HG03097 (cell line): ENCODE data around the gene GALNT8.
"Not testable (repeated sequence)": the region's sequence is repeated elsewhere in the genome, so short reads cannot be mapped to it uniquely, and the experiment has no call there.

ENCODE experiments used
- ATAC-seq: cut with Tn5 transposase; IDR thresholded peaks from one replicate; pipeline ENCODE4 v1.9.1; 2021; ENCODE audit not compliant: unreplicated experiment, low FRiP score

Gene GALNT8

DNA sequence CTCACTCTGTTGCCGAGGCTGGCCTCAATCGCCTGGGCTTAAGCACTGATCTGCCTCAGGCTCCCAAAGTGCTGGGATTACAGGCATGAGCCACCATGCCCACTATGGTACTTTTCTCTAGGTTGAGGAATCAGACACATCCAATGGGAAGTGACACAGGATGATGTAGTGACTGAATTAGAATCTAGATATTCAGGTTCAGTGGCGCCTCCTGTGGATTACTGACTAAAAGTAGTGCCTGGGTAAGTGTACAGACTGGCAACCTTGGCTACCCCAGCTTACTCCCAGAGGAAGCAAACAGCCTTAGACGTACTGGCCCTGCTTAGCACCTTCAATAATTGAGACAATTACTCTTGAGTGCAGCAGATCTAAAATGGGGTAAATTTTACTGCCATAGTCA is 22.8 kb downstream of the GALNT8 start:
- ATAC-seq: no peak

DNA sequence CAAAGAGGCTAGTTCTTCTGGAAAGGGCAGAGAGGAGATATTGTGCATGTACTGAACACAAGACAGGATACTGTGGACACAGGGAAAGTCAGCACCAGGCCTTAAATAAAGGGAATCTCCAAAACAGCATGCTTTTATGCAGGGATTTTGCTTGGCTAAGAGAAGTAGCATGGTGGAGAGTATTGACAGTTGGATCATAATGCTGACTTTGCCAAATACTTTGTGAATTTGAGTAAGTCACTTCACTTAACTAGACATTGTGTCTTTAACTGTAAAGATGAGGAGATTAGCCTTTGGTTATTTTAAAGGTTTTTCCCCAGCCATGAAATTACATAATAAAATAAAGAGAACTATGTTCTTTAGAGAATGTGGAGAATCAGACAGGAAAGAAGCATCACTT is 24.5 kb downstream of the GALNT8 start:
- ATAC-seq: no peak

DNA sequence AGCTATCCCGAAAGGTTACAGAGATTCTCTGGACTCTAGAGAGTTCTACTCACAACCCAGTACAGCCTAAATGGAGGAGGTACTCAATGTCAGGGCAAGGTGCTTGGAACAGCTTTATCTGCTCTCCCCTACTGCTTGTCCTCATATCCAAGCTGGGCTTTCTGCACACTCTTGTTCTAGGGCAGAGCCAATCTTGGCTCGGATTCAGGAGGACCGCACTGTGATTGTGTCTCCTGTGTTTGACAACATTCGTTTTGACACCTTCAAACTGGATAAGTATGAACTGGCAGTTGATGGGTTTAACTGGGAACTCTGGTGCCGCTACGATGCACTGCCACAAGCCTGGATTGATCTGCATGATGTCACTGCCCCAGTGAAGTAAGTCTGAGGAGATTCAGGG is 25.0 kb downstream of the GALNT8 start:
- no peak for ATAC-seq

DNA sequence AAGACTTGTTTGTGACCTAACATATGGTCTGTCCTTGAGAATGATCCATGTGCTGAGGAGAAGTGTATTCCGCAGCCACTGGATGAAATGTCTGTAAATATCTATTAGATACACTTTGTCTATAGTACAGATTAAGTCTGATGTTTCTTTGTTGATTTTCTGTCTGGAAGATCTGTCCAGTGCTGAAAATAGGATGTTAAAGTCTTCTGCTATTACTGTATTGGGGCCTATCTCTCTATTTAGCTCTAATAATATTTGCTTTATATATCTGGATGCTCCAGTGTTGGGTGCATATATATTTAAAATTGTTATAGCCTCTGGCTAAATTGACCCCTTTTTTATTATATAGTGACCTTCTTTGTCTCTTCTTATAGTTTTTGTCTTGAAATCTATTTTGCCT is 31.5 kb downstream of the GALNT8 start:
- ATAC-seq: not testable (repeated sequence)

DNA sequence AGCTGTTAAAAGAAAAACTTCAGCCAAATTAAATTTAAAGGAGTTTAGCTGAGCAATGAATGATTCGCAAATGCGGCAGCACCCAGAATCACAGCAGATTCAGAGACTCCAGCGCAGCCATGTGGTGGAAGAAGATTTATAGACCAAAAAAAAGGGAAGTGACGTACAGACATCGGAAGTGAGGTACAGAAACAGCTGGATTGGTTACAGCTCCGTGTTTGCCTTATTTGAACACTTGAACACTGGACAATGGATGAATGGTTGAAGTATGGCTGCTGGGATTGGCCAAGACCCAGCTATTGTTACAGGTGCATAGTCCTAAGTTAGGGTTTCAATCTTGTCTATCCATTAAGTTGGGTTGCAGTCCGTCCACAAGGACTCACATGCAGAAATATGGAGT is 42.6 kb downstream of the GALNT8 start:
- no peak for ATAC-seq

DNA sequence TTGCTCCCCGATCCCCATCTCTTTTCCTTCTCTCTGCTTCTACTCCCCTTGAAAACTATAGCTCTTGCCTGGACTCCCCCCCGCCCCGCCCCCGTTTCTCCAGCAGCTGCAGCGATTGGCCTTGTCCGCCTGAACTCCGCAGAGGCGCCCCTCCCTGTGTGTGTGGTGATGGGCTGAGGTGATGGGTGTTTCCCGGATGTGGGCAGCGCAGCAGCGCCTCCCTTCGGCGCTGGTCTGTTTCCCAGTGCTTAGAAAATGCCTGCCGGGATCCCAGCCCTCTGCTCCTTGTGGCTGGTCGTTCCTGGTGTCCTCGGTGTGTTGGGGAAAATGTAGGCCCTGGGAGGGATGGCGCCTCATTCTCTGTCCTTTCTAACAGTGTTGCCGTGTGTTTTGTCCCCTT is 43.3 kb downstream of the GALNT8 start:
- ATAC-seq: no peak

DNA sequence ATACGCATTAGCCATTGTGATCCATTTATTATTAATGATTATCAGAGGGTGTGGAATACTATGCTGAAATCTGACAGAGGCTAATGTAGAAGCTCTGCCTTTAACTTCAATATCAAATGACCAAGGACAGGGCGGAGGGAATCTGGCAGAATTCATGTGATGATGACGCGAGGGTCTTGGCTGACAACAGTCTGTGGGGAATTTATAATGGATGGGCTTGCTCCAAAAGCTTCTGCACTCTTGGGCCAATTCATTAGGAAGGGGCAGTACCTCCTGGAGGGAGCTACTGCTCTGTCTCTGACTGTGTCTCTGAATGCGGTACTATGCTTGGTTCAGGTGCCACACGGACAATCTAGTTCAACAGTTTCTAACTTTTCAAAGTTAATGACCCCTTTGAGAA is 46.2 kb downstream of the GALNT8 start:
- ATAC-seq: no peak

DNA sequence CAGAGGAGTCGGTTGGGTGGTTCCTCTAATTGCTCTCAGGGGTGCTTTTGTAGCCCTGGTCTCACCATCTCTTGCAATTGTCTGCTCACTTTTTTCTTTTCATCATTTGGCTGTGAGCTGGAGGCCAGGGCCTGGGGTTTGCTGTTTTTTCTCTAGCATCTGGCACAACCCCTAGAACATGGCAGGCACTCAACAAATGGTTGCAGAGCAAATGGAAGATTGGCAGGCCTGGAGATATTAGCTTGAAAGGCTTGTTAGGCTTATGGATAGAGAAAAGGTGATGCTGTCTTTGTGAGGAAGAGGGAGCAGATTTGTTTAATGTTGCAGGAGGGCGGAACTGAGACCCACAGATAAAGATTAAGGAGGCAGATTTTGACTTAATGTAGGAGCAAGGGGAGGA is 47.0 kb downstream of the GALNT8 start:
- ATAC-seq: no peak

DNA sequence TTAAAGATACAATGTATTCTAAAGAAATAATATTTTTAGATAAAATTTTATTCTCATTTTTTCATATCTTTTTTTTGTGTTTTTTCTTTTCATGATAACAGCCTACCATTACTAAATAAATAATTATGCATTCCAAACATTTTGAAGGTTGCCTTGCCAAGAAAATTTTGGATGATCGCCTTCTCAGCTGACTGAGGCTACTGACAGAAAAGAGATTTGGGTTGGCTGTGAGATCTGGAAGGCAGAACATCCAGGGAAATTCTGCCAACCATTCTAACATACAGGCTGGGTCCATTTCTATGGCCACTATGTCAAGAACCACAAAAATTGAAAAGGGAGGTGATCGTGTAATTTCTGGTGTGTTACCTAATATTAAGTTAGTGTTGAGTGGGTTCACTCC is 48.1 kb downstream of the GALNT8 start:
- no peak for ATAC-seq

DNA sequence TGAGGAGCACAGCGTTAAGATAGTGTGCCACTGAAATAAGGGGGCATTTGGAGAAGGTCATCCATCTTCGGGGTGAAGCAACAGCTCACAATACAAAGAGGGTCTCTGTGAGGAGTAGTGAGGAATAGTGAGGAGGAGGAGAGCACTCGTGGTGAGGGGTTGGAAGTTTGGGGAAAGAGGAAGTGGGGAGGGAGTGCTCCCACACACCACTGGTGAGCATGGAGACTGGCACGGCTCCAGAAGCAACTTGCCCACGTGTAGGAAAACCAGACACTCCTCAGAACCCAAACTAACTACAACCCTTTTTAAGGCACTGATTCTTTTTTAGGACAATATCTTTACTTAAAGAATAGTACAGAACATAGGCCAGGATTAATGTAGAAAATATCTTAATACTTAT is 48.9 kb downstream of the GALNT8 start:
- no peak for ATAC-seq

DNA sequence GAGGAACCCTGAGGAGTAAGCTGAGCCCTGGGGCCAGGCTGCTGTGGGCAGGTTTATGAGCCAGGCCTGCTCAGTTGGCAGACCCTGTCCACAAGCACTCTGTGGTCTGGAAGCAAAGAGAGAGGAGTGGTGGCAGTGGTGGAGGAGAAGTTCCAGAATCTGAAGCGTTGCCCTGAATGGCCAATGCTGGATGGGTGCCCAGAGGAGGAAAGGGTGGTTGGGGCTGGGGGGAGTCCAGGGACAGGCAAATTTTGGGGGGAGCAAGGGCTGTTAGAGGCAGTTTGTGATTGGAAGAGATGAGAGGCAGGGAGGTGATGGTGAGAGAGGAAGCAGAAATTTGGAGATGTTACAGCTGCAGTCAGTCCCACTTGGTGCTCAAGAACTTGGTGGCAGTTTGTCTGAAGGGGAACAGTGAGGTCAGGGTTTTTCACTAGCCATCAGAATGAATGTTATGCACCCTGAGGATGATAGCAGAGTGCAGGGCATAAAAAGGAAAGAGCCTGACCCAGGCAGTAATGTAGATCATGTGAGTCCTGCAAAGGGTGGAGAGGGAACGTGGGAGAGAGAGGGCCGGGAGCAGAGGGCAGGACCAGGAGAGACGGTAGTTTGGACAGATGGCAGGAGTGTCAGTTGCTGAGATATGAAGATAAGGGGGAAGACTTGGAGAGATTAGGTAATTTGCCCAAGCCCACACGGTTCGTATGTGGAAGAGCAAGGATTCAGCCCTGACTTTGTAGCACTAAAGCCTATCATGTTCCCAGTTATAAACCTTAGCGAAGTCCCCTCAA is 51.2 kb downstream of the GALNT8 start:
- ATAC-seq: no peak

DNA sequence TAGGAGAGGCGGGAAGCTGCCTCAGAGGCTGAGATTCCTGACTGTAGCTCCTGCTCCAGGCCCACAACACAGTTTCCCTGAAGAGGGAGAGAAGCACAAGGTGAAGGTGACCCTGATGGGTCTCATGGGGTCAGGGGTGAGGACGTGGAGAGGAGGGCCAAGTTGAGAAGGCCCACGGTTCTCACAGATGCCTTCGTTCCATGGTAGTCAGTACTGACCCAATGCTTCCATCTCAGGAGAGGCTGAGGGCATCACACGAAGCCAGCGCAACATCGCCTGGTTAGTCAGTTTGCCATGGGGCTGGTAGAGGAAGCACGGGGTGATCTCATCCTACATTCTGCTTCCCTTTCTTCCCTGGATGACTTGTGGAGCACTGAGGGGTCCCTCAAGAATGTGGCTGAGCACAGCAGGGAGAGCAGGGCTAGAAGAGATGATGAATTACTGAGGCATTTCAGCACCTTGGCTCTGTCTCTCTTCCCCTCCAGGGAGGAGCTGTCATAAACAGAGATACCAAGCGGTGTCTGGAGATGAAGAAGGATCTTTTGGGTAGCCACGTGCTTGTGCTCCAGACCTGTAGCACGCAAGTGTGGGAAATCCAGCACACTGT is 51.9 kb downstream of the GALNT8 start:
- no peak for ATAC-seq

DNA sequence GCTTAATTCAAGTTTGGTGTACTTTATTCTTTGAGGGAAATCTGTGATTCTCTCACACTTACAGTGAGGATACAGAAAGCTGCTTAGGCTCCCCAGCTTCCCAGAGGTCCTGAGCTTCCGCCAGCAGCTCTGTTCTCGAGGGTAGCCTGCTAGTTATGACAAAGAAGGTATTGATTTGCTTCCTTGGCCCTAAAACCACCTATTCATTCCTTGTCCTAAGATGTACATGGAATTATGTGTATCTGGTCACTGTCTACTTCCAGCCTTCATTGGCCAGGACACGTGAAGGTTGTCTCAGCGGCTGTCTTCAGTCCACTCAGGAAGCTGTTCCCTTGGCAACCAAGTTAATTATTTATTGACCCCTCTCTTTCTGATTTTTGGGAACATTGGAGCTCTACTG is 55.7 kb downstream of the GALNT8 start:
- ATAC-seq: no peak

DNA sequence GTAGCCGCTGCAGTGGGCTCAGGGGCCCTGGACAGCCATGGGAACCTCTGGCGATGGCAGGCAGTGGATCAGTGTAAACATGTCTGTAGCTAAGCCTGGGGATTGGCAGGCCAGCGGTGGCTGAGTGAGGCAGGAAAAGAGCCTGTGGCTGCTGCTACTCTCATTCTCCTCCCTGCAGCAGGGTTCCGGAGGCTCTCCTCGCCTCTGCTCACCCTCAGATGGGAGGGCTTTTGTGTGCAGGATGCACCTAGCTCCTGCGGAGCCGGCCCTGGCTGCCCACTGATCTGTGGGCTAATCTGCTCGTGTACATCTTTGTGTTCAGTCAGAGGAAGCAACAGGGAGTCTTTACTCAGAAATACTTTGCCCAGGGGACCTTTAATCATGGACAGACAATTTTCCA is 59.5 kb downstream of the GALNT8 start:
- ATAC-seq: no peak

DNA sequence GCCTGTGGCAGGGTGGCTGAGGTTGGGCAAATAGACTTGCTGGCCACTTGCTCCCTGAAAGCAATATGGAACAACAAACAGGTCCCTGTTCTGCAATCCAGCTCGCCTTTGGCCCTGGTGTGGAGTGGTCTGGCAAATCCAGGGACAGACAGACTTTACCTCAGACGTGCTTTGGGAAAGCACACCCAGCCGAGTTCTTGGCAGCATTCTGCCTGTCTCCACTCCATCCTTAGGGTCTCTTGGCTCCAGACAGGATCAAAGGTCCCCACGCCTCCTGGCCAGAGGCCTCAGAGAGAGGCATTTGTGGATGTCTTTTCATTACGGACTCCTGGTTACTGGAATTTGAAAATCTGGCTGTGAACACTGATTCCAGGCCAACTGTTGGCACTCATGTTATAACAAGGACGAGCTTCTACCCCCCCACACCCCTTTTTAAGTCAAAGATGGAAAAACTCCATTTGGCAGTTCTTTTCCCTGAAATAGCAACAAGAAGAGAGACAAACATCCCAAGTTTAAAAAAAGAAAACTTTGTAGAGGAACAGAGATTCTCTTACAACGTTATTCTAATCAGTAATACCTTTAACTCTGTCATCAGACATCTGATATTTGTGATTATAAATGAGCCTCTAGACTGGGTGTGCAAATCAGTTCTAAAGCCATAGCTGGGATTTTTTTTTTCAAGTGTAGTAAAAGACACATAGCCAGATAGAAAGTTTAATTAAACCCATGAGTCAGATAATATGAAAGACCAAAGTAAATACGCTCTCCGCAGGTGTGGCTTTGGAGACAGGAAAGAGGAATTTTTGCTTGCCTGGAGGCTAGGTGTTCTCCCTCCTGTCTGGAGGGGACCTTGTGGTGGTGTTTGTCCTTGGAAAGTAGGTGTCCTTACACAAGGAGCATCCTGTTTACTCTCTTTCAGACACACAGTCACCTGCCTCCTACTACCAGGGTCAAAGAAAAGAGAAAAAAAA is 60.7 kb downstream of the GALNT8 start:
- no peak for ATAC-seq

DNA sequence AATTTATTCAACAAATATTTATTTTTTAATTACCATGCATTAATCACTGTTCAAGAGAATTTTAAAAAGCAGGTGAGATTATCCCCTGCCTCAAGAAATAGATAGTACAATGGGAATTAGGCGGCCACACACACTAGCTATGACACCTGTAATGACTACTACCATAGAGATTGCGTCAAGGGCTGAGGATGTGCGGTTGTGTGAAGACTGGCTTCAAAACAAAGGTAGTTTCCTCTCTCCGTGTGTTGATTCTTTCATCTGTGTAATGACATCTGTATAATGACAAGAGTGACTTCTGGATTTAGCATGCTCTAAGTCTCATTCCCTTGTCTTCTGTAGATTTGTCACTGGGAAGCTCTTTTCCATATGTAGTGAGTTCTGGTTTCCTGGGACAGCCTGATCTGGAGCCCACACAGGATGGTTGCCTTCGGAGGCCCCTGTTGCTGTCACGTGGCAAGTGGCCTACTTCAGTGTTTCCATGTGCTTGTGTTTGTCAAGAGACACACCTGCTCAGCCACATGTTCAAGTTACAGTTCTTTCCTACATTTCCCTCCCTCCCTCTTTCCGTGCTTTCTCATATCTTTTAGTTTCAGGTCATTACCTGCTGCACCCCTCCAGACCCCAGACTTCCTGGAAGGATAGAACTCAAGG is 64.3 kb downstream of the GALNT8 start:
- ATAC-seq: no peak

DNA sequence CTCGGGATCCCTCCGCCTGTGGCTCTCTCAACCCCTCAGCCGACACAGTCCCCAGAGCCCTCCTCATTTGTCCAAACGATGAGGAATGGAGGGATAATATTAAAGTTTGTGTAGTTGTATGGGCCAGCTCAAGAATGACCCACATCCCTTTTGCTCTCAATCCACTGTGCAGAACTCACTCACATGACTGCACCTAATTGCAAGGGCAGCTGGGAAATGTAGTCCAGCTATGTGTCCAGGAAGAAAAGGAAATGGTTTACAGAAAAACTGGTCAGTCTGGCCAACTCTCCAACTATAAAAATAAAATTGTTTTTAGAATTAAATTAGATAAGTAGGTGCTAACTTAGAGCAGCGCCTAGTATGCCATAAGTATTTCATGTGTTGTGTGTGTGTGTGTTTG is 66.6 kb downstream of the GALNT8 start:
- ATAC-seq: no peak

DNA sequence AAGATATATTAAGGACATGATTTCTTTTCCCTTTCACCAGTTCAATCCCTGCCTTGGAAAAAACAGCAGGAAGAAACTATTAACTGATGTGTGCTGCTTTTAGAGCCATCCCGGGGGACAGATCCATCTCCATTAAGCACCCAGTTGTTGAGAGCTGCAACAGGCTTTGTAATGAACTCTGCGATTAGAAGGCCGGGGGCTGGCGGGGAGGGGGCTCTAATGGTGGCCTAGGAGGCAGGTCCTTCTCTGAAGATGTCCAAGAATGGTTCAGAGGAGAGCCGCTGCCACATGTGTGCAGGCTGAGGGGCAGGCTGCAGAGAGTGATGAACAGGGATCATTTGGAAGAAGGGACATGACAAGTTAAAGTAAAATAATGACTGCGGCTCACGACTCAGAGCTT is 67.8 kb downstream of the GALNT8 start:
- no peak for ATAC-seq

DNA sequence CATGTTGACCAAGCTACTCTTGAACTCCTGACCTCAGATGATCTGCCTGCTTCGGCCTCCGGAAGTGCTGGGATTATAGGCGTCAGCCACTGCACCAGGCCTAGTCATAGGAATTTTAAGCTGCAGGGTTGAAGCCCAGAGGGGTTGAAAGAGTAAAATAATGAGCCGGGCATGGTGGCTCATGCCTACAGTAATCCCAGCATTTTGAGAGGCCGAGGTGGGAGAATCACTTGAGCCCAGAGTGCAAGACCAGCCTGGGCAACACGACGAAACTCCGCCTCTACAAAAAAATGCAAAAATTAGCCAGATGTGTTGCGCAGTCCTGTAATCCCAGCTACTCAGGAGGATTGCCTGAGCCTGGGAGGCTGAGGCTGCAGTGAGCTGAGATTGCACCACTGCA is 69.6 kb downstream of the GALNT8 start:
- ATAC-seq: no peak

DNA sequence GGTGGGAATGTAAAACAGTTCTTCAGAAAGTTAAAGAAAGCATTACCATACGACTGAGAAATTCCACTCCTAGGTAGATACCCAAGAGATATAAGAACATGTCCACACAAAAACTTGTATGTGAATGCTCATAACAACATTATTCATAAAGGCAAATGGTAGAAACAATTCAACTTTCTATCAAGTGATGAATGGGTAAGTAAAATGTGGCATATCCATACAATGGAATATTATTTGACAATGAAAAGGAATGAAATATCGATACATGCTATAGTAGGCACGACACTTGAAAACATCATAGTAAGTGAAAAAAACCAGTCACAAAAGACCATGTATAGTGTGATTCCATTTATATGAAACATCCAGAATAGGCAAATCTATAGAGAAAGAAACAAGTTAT is 71.3 kb downstream of the GALNT8 start:
- ATAC-seq: no peak

DNA sequence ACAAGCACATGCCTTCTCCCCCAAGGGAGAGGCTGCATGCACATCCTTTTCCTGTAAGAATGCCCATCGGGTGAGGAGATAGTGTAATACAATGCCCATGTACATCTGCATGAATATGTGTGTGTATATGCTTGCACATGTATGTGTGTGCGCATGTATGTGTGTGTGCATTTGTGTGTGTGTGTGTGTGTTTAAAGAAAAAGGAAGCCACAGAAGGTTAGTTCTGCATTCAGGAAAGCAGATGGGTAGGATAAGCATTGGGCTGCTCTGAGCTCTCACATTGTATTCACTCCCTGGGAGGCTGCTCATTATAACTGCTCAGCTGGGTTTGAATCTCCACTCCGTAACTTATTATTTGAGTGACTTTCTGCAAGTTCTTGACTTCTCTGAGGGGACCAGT is 74.3 kb downstream of the GALNT8 start:
- ATAC-seq: no peak
